ENCODE results near the gene BGN.

Gene BGN

DNA sequence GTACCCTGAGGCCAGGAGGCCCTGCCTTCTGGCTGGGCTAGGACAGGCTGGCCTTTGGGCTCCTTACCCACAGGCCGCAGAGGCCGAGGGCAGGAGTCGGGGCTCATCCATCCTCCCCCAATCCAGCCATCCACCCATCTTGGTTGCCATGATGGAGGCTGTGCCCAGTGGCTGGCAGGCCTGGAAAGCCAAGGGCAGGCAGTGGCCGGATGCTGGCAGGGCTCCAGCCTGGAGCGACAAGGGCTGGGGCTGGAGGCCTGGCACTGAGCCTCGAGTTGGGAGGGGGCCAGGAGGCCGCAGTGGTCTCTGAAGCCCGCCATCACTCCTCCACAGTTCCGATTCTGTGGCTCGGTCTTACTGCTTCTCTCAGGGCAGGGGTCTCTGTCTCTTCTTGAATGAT, 8.6 kb upstream of the BGN start:
- DNase-seq = no peak

DNA sequence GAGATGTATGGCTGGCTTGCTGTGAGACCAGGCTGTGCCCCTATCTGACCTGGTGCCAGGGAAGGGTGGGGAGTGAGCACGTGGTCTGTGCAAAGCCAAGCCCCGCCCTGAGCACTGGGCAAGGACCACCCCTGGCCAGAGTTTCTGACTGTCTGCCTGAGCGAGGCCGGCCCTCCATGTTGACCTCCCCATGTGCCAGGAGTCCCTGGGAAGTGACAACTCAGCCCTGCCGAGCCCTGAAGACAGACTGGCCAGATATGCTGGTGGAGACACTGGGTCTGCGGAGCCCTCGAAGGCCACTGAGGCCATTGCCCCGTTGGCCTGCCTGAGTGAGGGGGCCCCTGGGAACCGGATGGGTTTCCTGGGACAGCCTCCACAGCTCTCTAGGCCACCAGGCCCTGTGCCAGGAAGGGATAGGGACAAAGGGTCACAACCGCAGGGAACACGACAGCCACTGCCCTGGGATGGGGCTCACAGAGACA, 7.1 kb upstream of the BGN start:
- no peak for DNase-seq

DNA sequence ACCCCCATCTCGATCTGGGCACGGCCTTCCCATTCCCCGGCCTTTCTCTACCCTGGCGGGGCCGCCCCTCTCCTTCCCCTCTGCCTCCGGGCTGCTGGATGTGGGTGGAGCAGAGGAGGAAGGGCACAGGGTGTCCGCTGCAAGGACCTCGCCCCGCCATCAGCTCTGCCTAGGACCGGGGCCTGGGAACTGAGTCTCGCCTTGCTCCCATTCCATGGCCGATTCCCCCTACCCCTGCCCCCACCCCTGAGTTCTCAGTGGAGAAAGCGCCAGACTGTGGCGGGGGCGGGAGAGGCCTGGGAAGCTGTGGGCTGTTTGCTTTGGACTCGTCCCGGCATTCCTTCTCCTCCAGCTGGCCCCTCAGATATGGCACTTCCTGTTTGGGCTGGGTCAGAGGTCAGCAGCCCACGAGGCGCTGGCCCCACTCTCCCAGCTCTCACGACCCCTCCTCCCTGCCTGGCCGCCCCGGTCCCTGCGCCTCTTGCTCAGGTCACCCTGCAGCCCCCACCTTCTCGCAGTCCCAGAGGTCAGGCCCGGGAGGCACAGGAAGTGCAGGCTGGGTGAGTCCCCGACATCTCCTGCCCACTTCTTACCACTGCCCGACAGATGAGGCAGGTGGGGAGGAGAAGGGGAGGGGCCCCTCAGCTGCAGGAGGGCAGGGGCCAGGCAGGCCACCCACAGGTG, 6.4 kb upstream of the BGN start:
- DNase-seq = no peak

DNA sequence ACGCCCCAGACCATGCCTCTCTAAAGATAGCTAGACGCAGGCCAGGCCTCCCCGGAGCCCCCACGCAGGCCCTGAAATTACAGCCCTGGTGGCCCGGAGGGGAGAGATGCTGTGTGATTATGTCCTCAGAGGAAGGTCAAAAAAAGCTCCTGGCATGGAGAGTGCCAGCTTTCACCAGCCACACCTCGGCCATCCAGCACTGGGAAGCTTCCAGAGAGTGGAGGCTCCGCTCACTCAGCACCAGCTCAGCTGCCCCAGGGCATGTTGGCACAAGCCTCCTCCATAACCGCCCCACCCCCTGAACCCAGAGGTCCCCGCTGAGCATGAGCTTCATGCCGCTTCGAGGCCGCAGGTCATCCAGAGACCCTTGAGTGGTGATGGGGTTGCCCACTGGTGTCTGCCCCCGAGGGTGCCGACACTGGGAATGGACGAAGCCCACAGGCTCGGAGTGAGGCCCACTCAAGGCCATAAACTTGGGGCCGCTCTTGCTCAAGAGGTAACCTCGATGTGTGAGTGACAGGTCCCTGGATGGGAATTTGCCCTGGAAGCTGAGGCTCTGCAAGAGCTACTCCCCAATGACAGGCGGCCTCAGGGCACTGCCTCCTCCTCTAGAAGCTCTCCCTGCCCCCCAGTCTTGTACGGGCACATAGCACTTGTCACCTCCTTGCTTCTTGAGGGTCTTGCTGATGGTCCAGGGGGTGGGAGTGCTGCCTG, 4.4 kb upstream of the BGN start:
- no peak for DNase-seq

DNA sequence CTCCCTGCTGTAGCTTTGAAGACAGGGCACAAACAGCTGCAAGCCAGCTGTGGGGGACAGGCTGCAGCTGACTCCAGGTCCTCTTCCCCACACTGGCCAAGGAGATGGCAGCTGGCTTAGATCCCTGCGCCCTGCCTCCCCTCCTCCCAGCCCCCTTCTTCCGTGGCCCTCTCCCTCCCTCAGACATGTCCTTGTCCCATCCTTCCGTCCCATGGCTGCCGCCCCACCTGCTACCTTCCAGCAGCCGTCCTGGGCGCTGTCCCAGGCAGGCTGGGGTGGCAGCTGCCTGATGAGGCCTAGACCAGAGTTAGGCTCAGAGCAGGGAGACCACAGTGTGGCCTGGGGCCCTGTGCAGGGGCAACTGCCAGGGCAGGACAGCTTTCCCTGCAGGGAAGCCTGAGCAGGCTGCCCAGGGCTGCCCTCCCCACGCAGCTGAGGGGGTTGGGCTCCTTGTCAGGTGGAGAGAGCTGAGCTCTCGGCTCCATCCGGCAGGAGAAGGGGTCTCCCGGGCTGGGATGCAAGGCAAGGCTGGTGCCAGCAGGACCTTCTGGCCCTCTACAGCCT, 3.3 kb upstream of the BGN start:
- peak; percentile 54 for DNase-seq

DNA sequence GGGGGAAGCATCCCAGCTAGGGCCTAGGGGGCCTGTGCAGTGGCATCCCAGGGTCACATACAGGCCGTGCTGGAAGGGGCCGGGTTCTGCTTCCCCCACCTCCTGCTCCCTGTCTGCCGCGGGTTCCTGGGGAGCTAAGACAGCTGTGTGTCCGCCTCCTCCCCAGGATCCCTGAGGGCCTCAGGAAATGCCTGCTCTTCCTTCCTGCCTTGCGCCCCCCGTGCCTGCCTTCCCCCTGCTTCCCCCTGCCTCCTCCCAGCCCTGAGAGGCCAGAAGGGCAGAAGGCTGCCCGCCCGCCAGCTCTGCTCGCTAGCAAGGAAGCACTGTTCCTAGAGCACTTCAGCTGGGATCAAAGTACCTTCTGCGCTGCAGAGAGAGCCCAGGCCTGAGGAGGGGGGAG, 2.9 kb upstream of the BGN start:
- no peak for DNase-seq

DNA sequence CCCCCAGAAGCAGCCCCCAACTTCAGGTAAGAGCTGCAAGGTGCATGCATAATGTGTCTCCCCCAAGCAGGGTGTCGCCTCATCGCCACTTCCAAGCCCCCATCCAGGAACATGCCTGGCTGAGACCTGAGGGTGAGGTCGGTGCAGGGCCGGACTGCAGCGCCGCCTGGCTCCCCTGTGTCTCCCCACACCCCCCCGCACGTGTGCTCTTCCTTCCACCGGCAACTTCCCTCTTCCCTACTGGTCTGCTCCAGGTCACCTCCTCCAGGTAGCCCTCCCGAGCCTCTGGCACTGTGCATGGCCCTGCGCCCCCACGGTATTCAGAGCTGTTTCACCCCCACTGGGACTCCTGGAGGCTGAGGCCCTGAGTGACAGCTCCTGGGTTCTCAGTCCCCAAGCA, 2.2 kb upstream of the BGN start:
- no peak for DNase-seq

DNA sequence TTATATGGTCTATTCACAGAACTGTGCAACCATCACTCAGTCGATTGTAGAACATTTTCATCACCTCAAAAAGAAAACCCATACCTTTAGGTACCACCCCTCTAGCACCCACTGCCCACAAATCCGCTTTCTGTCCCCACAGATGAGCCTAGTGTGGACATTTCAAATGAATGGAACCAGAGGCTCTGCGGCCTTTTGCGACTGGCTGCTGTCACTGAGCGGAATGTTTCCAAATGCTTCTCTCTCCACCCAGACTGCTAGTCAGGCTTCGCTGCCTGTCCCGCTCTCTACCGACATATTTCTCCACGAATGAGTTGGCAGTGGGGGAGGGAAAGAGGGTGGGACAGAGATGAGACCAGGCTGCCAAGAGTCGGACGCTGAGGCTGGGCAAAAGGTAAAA, 1.7 kb upstream of the BGN start:
- DNase-seq = no peak

DNA sequence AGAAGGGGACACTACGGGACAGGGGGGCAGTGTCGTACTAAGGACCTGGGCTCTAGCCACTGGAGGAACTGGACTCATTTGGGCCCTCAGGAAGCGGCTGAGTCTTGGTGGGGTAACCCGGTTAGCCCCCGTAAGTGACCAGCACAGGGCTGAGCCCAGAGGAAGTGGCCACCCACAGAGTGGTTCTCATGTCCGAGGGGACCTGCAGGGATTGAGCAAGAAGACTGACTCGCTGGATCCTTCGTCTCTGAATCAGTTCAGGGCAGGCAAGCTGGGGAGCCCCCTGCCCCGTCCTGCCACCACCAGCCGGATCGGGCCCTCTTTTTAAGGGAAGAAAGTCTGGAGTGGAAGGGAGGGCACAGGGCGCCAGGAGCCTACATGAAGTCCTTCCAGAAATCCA, 719 bp upstream of the BGN start:
- no peak for DNase-seq

DNA sequence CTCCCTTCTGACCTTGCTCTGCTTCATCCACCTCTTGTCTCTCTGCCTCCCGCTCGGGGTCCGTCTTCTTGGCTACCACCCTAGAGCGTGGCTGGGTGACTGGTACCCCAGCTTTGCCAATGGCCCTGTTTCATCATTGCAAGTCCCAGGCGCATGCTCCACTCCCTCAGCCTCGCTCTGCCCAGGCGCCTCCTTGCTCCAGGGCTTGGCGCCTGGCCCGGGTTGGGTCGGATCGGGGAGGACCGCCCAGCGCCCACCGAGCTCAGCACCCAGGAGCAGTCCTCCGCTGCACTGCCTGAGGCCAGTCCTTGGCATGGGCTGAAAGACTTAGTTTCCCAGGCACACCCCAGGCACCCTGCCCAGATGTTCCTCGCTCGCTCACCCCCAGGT, 577 bp downstream of the BGN start:
- DNase-seq = no peak

DNA sequence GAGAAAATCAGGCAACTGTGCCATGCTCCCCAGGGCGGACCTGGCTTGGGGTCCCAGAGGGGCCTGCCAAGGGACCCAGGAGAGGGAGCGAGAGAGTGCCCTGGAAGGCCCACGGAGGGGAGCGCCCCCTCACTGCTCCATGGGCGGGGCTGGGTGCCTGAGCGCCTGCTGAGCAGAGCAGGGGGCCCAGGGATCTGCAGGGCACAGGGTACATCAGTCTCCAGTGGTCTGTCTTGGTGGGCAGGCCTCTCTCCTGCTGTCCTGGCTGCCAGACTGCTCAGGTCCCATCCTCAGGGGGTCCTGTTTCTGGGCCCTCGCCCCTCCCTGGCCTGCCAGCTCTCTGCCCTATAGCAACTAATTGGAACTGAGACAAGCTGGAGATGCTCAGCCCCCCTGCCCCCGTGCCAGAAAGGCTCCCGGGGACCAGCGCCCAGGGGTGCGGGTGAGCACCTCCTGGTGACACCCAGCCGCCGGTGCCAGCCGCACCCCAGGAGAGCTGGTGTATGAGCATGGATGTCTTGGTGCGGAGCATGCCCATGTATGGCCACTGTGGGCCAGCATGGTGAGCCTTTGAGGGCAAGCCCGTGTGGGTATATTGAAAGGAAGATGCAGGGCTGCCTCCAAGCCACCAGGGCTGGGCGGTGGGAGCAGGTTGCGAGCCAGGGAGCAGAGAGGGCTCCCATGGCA, 1.3 kb downstream of the BGN start:
- no peak for DNase-seq

DNA sequence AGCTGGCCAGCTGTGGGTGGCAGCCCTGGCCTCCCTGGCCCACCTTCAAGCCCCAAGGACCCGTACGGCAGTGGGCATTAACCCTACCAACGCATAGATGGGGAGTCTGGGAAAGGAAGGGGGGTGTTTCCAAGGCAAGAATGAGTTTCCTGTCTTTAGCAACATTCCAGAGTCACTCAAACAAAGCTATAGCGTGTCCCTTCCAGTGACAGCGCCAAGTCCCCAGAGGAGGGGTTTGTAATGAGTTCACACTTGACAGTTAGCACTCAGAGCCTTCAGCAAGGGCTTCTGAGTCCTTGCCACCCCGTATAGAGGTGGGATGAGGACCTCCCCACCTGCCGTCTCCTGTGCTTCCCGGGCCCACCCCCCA, 1.8 kb downstream of the BGN start:
- DNase-seq = no peak

DNA sequence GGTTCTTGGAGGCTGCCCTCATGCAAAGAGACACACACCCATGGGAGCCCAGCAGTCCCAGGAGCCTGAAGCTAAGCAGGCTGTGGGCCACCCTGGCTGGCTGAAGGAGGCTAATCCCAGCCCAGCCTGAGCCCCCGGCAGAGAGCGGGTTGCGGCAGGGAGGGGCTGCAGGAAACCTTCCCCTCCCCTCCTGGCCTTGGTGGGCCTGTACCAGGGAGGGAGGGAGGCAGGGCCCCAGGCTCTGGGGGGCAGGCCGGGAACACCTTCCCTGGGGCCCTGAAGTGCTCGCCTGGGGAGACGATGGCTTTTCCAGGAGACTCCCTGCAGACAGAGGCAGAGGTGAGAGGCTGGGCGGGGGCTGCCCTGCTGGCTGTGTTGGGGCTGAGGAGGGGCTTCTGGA, 3.7 kb downstream of the BGN start:
- no peak for DNase-seq

DNA sequence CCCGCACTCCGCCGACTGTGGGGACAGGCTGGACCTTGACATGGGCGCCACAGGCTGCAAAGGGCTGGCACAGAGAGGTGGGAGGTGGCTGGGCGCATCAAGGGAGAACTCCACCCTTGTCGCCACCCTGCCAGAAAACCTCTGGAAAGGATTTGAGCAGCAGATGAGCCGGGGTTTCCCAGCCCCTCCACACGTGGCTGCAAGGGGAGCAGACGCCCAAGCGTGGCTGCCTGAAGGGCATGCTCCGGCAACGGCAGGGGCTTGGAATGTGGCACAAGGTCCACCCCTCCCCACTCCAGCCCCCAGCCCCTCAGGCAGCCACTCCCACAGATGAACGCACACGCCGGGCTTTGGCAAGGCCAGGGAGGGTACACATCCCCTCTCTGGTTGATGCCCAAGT, 4.6 kb downstream of the BGN start:
- no peak for DNase-seq

DNA sequence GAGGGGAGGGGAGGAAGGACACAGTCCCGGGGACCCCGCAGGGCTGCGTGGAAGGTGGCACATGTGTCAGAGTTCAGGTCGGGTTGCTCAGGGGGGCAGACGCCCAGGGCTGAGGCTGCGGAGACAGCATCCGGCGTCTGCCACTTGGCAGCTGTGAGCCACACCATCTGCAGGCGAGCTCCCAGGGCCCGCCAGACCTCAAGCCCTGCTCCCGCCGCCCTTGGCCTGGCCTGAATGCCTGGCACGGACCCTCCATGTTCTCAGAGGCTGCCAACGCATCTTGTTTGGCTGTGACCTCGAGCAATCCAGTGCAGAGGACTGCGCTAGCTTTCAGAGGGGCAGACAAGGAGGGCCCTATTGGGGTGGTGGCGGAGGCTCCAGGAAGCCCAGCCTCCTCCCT, 5.1 kb downstream of the BGN start:
- no peak for DNase-seq

DNA sequence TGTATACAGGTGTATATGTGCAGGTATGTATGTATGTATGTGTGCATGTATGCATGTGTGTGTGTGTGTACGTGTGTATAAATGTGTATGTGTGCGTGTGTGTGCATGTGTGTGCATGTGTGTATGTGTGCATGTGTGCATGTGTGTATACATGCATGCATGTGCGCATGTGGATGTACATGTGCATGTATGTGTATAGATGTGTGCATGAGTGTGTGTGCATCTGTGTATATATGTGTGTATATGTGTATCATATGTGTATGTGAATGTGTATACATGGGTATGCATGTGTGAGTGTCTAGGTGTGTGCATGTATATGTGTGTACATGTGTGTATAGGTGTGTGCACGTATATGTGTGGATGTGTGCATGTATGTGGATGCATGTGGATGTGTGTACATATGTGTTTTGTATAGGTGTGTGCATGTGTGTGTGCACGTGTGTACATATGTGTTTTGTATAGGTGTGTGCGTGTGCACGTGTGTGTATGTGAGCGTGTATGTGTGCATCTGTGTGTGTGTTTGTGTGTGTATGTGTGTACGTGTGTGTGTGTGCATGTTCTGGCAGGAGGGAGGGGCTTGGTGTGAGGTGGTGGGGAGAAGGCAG, 6.0 kb downstream of the BGN start:
- no peak for DNase-seq

DNA sequence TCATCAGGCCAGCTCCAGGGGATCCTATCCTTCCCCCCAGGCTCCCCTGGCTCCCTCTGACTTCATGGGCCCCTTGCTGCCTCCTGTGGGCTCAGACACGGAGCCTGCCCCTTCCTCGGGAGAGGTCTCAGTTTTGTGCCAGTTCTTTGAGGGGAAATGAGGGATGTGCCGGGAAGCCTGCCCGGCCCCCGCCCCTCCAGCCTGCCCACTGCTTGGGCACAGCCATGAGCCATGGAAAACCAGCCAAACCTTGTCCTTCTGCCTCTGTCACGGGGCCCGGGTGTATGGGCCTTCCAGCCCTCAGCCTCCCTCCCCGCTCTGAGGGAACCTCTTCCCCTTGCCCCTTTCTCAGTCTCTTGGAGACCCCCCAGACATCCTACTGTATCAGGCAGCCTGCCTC, 6.8 kb downstream of the BGN start:
- DNase-seq = no peak

DNA sequence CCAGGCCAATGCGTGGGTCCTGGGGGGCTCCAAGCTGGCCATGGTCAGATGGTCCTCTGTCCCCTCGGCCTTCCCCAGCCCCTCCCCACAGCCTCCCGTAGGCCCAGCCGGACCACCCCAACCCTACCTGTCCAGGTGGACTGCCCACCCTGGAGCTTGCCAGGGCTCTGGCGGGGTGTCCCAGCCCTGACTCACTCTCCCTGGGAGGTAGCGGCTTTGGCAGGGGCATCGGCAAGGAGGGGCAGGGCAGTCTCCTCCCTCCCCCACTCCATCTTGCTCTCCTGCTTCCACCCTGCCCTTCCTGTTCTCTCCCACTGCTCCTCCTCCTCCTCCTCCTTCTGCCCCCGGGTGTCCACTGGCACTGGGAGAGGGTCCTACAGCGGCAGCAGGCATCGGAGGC, 7.4 kb downstream of the BGN start:
- DNase-seq = no peak

DNA sequence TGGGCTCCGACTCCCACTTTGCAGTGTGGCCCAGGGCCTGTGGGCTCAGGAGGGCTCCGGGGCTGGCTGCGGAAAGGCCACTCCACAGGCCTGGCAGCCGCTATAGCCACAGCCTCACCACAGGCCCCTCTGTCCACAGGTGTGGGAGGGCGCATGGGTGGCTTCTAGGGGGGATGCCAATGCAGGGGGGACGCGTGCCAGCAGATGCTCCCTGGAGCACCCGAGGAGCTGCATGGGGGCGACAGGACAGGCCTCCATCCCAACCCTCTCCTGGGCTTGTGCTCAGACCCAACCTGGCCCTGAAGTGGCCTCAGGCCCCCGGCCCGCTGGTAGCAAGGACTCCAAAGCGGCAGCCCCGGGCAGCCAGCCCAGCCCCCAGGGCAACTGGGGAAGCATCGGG, 8.0 kb downstream of the BGN start:
- DNase-seq = no peak

DNA sequence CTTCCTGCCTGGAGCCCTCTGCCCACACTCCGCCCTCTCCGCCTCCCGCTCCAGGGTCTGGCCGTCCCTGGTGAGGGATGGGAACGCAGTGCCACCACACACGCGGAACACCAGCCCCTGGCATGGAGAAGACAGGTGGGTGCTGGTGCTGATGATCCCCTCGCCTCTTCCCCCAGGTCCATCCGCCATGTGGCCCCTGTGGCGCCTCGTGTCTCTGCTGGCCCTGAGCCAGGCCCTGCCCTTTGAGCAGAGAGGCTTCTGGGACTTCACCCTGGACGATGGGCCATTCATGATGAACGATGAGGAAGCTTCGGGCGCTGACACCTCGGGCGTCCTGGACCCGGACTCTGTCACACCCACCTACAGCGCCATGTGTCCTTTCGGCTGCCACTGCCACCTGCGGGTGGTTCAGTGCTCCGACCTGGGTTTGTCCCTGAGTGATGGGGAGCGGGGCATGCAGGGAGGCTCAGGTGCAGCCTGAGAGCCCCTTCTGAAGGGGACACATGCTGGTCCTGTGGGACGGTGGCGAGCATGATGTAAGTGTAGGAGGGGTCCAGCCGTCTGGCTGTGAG, 9.8 kb downstream of the BGN start:
- DNase-seq = no peak

DNA sequence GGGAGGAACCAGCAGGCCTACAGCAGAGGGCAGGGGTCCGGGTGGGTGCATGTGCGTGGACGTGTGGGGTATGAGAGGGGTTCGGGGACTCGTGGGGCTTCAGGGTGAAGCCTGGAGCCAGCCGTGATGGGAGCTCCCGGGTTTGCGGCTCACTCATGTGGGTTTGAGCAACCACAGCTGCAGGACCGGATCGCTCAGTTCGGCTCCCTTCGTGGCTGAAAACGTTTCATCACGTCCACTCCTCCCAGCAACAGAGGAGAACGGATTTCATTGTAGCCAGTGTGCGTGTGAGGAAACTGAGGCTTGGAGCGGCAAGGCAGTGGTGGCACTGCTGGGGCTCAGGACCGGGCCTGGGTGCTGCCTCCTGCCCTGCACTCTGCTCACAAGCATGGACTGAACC, 10.6 kb downstream of the BGN start:
- no peak for DNase-seq

DNA sequence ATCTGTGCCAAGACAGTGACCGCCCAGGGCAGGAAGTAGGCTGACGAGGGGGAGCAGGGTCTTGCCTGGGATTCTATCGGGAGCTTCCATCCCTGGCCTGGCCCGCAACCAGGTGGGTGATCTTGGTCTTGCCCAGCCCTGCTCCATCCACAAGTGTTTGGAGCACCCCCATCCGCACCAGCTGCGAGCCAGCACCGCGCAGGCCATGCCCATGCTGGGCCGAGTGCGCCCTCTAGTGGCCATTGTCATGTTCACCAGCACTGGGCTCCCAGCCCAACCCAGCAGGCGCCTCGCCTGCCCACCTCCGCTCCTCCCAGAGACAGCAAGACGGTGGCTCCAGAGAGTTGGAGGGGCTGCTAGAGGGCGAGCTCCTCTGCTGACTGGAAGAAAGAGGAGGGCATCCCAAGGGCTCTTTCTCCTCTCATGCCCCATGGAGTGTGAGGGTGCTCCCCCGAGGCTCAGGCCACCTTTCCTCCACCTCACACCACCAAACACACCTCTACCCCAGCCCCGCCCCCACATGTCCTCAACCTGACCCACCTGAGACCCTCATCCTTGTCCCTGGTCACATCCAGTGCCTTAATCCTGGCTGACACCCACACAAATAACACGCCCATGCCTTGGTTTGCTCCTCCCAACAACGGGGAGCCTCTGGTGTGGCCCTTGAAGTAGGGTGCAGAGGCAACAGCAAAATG, 12.9 kb downstream of the BGN start:
- peak; percentile 90 for DNase-seq

DNA sequence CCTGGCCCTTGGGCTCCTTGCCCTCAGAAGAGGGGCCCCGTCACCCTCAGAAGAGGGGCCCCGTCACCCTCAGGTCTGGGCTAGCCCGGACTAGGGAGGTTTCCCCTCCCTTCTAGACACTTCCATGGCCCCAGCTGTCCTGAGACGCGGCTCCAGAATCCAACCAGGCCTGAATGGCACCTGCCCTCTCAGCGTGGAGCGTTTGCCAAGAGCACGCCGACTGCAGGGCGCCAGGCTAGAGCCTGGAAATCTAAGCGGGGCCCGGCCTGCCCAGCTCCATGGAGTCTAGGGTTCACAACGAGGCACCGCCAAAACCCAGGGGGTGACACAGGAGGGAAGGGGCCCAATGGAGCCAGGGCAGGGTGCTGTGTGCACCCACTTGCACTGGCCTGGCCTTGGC, 14.8 kb downstream of the BGN start:
- no peak for DNase-seq

Data from eye (tissue), 1 donor.